Fibroblast of skin of right quadriceps (primary cell): ENCODE data around the gene KIF25.

ENCODE experiments used
- DNase-seq: peaks from one replicate; pipeline ENCODE4 v3.0.0-alpha.2; 2013

The KIF25 gene

GRCh38 chr6:168020242-168020641 is 22.8 kb downstream of the KIF25 start:
- DNase-seq = no peak

- DNase-seq = no peak
These were observed 24.1 kb downstream of the KIF25 start for GRCh38 chr6:168021581-168021980.

DNA sequence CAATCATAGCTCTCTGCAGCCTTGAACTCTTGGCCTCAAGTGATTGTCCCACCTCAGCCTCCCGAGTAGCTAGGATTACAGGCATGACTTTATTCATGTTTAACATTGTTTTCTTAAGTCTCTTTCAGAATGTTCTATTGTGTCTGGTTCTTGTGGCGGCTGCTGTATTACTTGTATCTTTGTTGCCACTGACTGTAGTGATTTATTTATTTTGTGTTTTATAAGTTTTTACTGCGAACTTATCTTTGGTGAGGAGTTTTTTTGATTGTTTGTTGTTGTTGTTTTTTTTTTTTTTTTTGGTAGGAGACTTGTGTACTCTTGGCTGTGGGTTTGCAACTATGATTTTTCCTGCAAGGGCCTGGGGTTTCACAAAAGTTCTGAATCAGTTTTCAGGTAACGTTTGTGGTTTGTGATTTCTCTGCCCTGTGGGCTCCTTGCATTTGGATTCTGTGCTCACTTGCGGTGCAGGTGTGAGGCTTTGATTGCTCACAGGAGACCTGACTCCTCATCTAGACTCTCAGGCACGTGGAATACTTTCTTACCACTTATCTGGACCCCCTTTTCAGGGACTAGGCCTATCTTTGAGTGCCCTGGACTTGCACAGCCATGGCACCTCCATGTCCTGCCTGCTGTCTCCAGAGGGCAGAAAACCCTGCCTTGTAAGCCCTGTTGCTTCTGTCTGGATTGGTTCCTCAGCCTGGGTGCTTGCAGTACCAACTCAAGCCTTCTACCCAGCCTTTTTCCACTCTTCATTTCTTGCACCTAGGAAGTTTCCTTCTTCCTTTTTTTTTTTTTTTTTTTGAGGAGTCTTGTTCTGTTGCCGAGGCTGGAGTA is 25.2 kb downstream of the KIF25 start:
- DNase-seq = no peak

- DNase-seq = no peak
These were observed 27.6 kb downstream of the KIF25 start for GRCh38 chr6:168024951-168025510.

DNA sequence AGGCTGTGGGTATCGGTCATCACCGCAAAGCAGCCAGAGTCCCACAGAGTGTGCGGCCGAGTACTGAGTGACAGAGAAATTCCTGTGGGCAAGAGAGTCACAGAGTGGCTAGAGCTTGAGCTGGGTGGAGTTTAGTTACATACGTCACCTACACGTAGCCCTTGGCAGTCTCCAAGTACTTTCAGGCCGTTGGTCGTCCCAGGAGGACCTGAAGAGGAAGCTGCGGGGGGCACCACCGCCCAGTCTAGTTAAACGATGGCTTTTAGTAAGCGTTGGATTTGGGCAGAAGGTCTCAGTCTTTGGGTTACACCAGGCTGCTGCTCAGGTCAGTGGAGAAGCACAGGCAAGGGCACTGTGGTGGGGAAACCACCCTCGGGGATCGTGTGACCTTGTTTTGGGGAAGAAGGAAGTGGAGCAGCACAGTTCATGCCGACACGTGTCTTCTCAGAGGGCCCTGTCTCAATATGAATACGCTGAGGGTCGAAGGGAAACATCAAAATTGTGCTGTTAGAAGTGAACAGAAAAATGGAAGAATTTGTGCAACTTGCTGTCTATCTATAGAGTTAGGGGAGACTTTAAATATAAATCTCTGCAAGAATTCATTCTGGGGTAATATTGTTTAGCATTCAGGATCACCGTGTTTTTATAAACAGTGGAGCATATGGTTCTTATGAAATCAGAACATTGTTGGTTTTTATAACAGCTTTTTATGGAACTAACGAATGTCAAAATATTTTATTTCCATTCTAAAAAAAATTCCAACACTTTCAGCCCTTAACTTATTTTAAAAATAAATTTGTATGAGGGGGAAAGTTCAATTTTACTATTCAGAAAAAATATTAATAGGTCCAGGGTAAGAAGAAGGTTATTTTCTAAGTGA is 28.6 kb downstream of the KIF25 start:
- DNase-seq = no peak

DNA sequence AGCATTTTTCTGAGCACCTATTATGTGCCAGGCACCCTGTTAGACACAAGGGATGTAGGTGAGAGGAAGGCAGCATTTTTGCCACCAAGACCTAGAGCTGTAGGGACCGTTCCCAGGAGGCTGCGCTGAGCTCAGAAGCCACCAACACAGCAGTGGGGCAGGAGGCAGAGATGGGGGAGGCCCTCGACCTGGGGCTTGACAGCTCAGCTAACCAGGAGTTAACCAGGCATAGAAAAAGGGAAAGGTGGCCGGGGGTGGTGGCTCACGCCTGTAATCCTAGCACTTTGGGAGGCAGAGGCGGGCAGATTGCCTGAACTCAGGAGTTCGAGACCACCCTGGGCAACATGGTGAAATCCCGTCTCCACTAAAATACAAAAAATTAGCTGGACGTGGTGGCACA is 29.5 kb downstream of the KIF25 start:
- DNase-seq = no peak

GRCh38 chr6:168027521-168027920 is 30.1 kb downstream of the KIF25 start:
- DNase-seq = no peak

GRCh38 chr6:168028181-168028580 is 30.7 kb downstream of the KIF25 start:
- DNase-seq = no peak

- no peak for DNase-seq
These were observed 32.2 kb downstream of the KIF25 start for GRCh38 chr6:168029459-168030217.

DNA sequence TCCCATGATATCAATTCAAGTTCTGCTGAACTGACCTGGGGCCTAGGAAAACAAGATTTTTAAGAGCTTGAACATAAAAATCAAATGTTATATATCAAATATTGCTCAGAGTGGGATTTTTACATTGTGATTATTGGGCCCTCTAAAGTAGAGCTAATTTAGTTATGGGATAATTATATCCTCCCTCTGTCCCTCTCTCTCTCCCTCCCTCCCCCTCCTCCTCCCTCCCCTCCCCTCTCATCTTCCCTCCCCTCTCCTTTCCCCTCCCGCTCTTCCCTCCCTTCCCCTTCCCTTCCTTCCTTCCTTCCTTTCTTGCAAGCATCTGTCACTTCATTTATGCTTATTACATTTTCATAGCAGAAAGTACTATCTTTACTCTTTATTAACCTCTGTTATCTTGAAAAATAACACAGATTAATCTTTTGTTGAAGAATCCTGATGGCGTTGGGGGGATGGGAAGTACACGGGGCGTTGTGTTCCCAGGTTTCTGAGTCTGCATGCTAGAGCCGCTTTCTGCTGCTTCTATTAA is 32.8 kb downstream of the KIF25 start:
- no peak for DNase-seq

DNA sequence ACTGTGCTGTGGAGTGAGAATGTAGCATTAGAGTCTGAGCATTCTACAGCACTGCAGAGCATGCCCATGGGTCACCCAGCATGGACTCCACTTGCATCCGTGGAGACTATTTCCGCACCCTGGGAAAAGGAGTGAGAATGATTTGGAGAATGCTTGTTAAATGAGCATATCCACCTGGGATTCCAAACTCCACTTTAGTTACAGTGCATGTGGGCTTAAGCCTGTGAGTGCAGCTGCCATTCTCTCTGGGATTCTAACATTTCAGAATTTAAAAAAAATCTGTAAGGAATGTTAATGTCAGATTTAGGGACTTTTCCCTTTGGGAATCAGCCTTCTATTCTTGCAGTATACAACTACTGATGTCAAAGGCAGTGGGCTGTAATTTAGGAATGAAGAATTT is 33.4 kb downstream of the KIF25 start:
- no peak for DNase-seq

DNA sequence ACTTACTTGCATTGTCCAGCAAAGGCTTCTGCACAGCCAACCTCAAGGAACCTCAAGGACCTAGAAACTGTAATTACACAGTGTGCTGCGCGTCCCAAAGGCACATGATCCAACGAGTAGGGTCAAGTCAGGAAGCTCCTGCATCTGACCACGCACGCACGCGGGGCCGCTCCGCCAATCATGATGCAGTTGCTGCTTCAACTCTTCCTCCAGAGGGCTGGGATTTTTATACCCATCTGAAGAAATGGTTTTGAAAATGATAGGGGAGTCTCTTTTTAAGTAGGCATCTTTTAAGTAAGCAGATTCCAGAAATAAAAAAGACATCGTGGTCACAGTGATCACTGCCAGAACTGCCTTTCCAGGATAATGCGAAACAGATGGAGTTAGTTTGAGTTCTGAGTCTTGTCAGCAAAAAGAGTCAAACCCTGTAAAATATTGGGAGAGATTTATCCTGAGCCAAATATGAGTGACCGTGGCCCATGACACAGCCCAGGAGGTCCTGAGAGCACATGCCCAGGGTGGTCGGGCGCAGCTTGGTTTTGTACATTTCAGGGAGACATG is 34.0 kb downstream of the KIF25 start:
- DNase-seq = peak; percentile 87

GRCh38 chr6:168032005-168032760 is 34.7 kb downstream of the KIF25 start:
- peak; percentile 91 for DNase-seq

DNA sequence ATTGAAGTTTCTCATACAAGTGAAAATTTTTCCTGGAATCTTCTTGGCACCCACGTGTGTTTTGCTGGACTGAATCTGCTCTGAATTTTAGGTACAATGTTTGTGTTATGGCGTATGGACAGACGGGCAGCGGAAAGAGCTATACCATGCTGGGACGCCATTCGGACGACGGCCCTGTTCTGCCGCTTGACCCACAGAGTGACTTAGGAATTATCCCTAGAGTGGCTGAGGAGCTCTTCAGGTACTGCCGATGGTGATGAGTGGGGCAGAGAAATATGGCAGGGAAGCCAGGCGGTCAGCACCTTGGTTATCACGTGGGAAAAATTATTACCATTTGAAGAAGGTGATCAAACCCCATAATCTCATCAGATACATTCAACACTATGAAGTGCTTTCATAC is 36.3 kb downstream of the KIF25 start:
- no peak for DNase-seq

- no peak for DNase-seq
These were observed 37.1 kb downstream of the KIF25 start for GRCh38 chr6:168034537-168034936.

- DNase-seq = peak; percentile 84
These were observed 37.7 kb downstream of the KIF25 start for GRCh38 chr6:168035098-168035660.

- peak; percentile 29 for DNase-seq
These were observed 38.4 kb downstream of the KIF25 start for GRCh38 chr6:168035661-168036545.

DNA sequence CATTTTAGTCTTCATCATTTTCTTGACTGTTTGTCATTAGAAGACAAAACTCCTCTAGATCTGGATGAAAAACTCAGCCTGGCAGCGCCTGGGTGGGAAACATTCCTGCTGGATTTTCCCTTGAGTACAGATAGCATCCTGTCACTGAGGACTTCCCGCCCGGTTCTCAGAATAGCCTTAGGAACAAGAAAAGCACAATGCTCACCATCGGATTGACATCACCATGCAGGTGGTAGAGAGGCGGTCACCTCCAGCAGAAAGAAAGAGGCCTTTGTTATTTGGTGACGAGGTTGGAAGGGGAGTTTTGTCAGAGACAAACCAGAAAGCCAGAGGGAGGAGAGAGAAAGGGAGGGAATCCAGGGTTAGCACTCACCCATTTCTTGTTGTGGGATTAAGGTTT is 39.8 kb downstream of the KIF25 start:
- no peak for DNase-seq

DNA sequence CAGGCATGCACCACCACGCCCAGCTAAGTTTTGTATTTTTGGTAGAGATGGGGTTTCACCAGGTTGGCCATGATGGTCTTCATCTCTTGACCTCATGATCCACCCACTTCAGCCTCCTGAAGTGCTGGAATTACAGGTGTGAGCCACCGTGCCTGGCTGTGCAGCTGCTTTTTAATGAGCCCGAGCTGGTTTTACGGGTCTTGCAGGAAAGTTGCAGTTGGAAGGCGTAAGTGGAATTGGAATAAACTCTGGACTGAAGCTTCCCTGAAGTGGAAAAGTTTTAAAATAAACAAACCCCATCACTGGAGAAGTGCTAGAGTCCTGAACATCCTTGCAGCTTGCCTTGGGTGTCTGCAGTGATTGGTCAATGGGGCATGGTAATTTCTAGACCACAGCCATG is 40.4 kb downstream of the KIF25 start:
- no peak for DNase-seq

DNA sequence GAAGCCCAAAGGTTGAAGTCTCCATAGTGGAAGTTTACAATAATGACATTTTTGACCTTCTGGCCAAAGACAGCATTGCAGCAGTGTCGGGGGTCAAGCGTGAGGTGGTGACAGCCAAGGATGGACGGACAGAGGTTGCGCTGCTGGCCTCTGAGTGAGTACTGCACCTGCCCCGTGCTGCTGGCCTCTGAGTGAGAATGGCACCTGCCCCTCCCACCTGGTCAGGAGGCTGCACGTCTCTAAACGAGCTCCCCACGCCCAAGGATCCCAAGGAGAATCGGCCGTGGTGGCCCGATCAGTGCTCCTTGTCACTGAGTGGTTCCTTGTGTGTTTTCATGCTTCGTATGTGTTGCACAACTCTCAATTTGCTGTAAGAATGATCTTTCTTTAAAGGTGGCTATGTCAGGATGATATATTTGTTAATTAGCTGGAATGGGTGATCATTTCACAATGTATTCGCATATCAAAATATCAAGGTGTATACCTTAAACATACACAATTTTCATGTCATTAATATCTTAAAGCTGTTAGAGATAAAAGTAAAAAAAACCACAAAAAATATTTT is 41.2 kb downstream of the KIF25 start:
- DNase-seq = no peak
